GM18517 (cell line): ENCODE measurements around the gene GLYR1.

Experiments used
- ATAC-seq: cut with Tn5 transposase; IDR thresholded peaks from one replicate; pipeline ENCODE4 v1.9.1; 2021; ENCODE audit warnings: mild to moderate bottlenecking, moderate library complexity; ENCODE audit not compliant: unreplicated experiment

GLYR1 gene

DNA sequence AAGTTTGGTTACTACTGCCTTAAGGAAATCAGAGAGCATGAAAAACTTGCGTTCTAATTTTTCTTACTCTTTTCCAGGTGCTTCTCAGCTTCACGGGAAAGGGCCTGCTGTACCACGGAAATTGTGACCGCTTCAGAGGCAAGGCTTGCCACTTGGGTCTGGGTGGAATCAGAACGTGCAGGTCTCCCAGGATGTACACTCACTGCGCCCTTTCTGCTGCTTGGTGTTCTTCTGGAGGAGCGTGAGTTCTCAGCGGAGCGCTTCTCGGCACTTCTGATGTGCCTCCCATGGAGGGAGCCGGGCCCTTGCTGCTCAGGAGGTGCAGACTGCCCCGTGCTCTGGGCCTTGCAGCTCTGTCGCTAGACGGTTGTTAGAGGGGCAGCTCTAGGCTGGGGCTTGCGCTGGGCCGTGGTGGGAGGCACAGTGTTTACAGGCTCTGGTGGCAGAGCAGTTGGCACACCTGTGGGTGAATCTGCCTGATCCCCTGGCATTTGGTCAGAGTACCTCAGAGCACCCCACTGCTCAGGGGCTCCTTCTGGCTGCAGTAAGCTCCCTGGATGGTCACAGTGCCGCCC, 33.0 kb upstream of the GLYR1 start:
- no peak for ATAC-seq

DNA sequence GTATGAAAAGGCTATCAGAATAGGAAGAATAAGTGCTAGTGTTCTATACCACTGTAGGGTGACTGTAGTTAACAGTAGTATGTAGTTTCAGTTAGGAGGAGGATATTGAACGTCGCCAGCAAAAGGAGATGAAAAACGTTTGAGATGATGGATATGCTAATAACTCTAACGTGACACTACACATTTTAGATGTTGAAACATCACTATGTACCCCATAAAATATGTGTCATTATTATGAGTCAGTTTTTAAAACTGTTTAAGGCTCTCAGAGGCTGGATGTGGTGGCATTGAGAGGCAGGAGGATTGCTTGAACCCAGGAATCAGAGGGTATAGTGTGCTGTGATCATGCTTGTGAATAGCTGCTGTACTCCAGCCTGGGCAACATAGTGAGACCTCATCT, 32.0 kb upstream of the GLYR1 start:
- ATAC-seq = no peak

DNA sequence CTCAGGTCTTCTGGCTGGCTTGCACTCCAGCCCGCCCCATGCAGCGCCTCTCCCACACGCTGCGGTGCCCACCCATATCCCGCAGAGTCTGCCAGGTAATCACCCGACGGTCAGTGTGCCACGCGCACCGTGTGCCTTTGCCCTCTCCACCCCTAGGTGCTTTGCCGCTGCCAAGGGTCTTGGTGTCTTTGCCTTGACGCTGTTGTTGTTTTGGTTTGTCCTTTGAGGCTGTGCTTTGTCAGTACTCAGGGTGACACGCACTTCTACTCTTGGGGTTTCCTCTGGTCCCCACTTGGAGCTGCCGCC, 30.2 kb upstream of the GLYR1 start:
- ATAC-seq = no peak

DNA sequence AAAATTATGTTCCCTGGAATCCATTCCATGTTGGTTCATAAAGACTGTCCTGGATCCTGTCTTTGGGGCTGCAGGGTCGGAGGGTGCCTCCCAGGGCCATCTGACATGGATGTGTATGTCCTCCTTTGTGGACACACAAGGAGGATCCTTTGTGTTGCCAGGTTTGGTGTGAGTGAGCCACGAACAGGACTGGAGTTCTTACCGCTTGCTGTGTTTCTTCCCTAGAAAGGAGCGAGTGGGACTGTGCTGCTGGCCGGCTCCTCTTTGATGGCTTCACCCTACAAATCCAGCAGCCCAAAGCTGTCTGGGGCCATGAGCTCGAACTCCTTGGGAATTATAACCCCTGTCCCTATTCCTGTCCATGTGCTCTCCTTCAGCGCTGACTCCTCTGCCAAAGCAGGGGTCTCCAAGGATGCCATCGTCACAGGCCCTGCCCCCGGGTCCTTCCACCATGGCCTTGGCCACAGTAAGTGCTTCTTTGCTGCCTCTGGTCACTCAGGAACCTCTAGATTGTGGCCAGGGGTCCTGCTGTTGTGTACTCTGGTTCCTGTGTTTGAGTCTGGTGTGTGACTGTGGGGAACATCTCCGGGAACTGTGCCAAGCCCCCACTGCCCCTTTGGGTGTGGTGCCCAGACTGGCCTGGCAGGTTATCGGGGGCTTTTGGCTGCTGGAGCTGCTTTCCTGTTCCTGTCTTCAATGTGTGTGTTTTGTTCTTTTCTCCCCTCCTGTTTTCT, 29.7 kb upstream of the GLYR1 start:
- ATAC-seq = no peak

DNA sequence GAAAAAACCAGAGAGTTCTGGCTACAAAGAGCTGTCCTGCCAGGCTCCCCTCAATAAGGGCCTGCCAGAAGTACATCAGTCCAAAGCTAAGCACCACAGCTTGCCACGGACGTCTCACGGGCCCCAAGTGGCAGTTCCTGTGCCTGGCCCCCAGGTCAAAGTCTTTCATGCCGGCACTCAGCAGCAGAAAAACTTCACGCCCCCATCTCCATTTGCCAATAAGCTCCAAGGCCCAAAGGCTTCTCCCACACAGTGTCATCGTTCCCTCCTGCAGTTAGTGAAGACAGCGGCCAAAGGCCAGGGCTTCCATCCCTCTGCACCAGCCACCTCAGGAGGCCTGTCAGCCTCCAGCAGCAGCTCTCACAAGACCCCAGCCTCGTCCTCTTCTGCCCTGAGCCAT, 27.6 kb upstream of the GLYR1 start:
- ATAC-seq = no peak

GRCh38 chr16:4873091-4873490, 26.0 kb upstream of the GLYR1 start:
- no peak for ATAC-seq

DNA sequence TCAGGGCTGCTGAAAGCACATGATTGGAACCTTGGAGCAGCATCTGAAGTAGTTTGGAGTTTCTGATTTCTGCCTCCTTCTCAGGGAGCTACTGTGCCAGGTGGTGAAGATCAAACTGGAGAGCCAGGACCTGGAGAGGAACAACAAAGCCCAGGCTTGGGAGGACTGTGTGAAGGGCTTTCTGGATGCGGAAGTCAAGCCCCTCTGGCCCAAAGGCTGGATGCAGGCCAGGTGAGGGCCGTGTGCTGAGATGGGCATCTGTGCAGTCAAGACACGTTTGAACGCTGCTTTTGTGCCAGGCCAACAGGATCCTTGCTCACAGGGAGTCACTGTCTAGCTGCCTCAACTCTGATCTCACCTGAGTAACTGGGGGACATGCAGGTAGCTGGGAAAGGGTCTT, 24.0 kb upstream of the GLYR1 start:
- no peak for ATAC-seq

DNA sequence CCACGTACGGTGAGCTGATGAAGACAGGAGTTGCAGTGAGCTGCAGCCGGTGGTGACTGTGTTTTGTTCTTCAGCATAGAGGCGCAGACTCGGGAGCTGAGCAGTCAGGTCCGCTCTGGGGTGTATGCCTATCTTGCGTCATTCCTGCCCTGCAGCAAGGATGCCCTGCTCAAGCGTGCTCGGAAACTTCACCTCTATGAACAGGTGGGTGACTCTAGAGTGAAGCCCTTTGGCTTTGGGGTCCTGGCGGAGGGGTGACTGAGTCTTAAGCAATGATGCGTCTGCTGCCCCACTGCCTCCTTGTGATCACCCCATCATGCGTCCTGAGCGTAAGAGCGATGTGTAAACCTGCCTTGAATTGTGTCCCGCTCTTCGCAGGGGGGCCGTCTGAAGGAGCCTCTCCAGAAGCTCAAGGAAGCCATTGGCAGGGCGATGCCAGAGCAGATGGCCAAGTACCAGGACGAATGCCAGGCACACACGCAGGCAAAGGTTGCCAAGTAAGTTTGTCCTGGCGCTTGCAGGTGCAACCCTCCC, 23.1 kb upstream of the GLYR1 start:
- ATAC-seq = no peak

GRCh38 chr16:4869147-4869805, 22.2 kb upstream of the GLYR1 start:
- ATAC-seq = no peak

DNA sequence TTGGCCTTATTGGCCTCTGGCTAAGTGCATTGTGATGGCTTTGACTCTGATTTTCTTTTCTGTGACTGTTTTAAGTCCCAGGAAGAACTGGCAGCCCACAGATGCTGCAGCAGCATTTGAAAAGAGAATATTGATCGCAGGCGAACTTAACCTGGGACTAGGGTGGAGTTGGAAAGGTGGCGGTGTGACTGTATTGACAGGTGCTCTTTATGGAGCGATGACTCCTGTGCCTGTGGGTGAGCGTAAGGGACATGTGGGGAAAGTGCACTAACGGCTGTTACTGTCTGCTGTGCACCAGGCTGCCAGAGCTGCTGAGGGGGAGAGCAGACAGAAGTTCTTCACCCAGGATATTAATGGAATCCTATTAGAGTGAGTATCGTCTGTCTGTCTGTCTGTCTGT, 21.4 kb upstream of the GLYR1 start:
- no peak for ATAC-seq

DNA sequence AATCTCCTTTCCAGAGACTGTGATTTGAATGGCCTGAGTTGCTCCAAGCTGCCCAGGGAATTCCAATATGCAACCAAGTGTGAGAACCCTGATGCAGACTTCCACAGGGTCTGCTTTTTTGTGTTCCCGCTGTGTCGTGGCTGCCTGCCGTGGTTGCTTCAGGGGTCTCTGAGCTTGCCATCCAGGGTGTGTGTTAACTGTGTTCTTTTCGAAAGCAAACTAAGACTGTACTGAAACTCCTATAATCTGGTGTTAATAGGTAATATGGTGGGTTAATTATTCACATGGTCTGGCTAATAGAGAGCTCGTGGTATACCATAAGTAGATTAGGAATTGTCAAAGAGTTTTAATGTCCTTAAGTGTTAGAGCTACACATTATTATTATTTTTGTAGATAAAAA, 20.9 kb upstream of the GLYR1 start:
- ATAC-seq = peak; percentile 52

DNA sequence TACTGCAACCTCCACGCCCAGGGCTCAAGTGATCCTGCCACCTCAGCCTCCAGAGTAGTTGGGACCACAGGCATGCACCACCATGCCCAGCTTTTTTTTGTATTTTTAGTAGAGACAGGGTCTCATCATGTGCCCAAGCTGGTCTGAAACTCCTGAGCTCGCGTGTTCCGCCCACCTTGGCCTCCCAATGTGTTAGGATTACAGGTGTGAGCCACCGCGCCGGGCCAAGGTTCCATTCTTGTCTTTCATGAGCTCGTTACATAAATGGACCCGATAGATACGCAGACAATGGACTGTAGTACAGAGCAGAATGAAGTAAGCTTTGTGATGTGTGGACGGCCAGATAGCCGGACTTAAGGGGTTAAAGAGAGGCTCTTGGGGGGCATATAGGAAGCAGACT, 19.5 kb upstream of the GLYR1 start:
- no peak for ATAC-seq

GRCh38 chr16:4865231-4865860, 18.3 kb upstream of the GLYR1 start:
- no peak for ATAC-seq

- no peak for ATAC-seq
Observed at GRCh38 chr16:4864728-4865127, 17.6 kb upstream of the GLYR1 start.

GRCh38 chr16:4862639-4863038, 15.6 kb upstream of the GLYR1 start:
- ATAC-seq = no peak

DNA sequence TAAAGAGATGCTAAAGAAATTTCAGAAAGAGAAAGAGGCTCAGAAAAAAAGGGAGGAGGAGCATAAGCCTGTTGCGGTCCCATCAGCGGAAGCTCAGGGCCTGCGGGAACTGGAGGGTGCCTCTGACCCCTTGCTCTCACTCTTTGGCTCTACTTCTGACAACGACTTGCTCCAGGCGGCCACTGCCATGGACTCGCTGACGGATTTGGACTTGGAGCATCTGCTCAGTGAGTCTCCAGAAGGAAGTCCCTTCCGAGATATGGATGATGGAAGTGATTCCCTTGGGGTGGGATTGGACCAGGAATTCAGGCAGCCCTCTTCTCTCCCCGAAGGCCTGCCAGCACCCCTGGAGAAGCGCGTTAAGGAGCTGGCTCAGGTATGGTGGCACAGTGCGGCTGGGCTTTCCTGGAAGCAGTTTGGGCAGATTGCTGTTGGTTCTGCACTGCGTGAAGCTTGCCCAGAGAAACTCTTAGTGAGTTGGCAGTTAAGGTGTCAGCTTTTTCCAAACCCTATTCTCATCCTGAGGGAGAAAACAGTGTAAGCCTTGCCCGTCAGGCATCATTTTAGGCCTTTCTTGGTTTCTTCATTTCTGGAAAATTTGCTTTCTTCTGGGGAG, 13.7 kb upstream of the GLYR1 start:
- no peak for ATAC-seq

DNA sequence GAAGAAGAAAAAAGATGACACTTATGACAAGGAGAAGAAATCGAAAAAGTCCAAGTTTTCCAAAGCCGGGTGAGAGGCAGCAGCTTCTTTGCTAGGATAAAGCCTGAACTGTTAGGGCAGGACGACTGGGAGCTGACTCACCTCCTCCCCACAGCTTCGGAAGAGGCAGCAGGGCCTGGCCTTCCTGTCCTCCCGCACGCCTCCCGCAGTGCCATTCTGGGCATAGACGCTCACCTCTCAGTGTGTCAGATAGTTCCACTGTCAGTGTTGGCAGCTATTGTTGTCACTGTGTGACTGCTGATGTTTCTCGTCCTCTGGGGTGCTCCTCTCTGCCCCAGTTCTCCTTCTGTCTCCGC, 12.8 kb upstream of the GLYR1 start:
- no peak for ATAC-seq

- ATAC-seq = no peak
Observed at GRCh38 chr16:4859190-4859899, 12.3 kb upstream of the GLYR1 start.

DNA sequence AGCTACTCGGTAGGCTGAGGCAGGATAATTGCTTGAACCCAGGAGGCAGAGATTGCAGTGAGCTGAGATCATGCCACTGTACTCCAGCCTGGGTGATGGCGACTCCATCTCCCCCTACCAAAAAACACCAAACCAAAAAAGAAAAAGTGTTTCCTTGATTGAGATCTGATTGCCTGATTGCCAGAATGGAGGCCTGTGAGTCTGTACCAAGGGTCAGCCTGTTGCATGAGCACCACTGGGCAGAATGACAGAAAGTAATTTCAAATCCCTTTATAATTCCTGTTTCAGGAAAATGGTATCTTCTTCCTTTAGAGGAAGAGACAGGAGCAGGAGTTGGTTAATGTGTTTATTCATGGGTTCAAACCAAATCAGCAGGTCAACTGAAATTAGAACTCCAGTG, 8.7 kb upstream of the GLYR1 start:
- no peak for ATAC-seq

- no peak for ATAC-seq
Observed at GRCh38 chr16:4855371-4855770, 8.3 kb upstream of the GLYR1 start.
